Gastroesophageal sphincter (tissue), 4 donors: ENCODE measurements around the gene SSBP2. TPM values are rescaled to one million over a fixed set of nuclear protein-coding genes. Genes with fewer than 3 reads are reported as not detected.
"Not testable (repeated sequence)": the region's sequence is repeated elsewhere in the genome, so short reads cannot be mapped to it uniquely, and the experiment has no call there.

Source experiments
- ATAC-seq: fragments of 150-250 bp; one replicate; pipeline ENCODE4 v1.9.1; 2016; ENCODE audit warnings: mild to moderate bottlenecking, moderate library complexity
- H3K27ac ChIP-seq, 4 donors: fragments of 200-600 bp; sonication (generic) in 3 of 4; 1 replicate in 3 of 4; 2 replicates in 1 of 4; pipeline ENCODE4 v1.5.1; 2016 to 2019
- H3K27me3 ChIP-seq: fragments of 200-600 bp; sonication (generic); one replicate; pipeline ENCODE4 v1.5.1; 2019
- H3K36me3 ChIP-seq, 2 donors: fragments of 200-600 bp; sonication (generic); one replicate each; pipeline ENCODE4 v1.5.1; 2019; ENCODE audit warnings: control low read depth in 1 of 2
- H3K4me1 ChIP-seq, 3 donors: fragments of 200-600 bp; sonication (generic); 1 replicate in 2 of 3; 2 replicates in 1 of 3; pipeline ENCODE4 v1.5.1; 2016 to 2019; ENCODE audit warnings: control low read depth in 2 of 3
- H3K4me3 ChIP-seq, 2 donors: fragments of 200-600 bp; sonication (generic); one replicate each; pipeline ENCODE4 v1.5.1; 2019; ENCODE audit warnings: mild to moderate bottlenecking in 1 of 2, moderate library complexity in 1 of 2
- H3K9me3 ChIP-seq, 3 donors: fragments of 200-600 bp; sonication (generic); one replicate each; pipeline ENCODE4 v1.5.1; 2017 to 2019; ENCODE audit warnings: control low read depth in 2 of 3
- EP300 ChIP-seq: sonication (generic); formaldehyde crosslinking; IDR thresholded peaks from one replicate; pipeline ENCODE4 v1.6.1; 2017; ENCODE audit warnings: antibody characterized with exemption, mild to moderate bottlenecking
- POLR2A ChIP-seq, 2 donors: fragments of 450-650 bp; IDR thresholded peaks; one replicate each; pipeline ENCODE4 v1.6.1; 2017; ENCODE audit warnings: antibody characterized with exemption in 2 of 2, mild to moderate bottlenecking in 2 of 2, moderate library complexity in 1 of 2
- POLR2AphosphoS5 ChIP-seq: sonication (generic); formaldehyde crosslinking; IDR thresholded peaks from one replicate; pipeline ENCODE4 v1.6.1; 2017; ENCODE audit warnings: antibody characterized with exemption
- WGBS, 2 donors: methylation state at CpG; one replicate each; pipeline ENCODE4 v1.1.5; 2018; ENCODE audit warnings: low coverage in 1 of 2; 5-methylcytosine and 5-hydroxymethylcytosine counted together
- total RNA-seq, 4 donors: library from RNA; depleted of rRNA; stranded (reverse); fragments of >200 nt; gene quantifications; one replicate each; pipeline ENCODE4 v1.1.0, GENCODE V29; 2016
- TF ChIP-seq, protein P1 (sequence below), 4 experiments: fragments of 200-600 bp in 2 of 4; fragments of 450-650 bp in 2 of 4; sonication (generic) in 1 of 4; IDR thresholded peaks; one replicate each; pipeline ENCODE4 v1.5.1; 2017 to 2019; ENCODE audit warnings: antibody characterized with exemption in 4 of 4, mild to moderate bottlenecking in 2 of 4, moderate library complexity in 2 of 4

Gene SSBP2
- total RNA-seq, 4 donors from 2014 or later: 61.3 to 138 (median 79.5) TPM

DNA sequence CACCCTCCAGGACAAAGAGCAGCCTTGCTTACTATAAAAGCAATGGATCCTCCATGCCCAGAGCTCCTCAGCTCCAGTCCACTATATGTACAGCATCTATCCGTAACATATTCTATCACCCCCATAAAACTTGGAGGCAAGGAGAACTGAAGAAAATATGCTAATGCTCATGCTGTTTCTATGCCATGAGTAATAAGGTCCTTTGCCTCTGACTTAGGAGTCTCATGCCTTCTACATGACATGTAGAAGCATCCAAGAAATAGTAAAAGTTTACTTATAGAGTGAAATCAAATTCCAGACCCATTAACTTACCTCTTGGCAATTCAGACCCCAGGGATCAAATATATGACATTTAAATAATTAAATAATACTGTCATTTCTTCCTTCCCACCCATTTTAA lies 33.7 kb downstream of the SSBP2 start:
- WGBS, 2 donors: 89% methylated on average over 1 of the region's 1 CpG; no CpG with 5 or more reads in 1 of the 2 donors
- no peak overlapping the region for H3K27ac ChIP-seq
- ATAC-seq: no peak
- peaks cover 14 to 78% (median 17%) of the 10 kb centered on the region in 3 donors for H3K4me1 ChIP-seq
- TF ChIP-seq, protein P1, sequence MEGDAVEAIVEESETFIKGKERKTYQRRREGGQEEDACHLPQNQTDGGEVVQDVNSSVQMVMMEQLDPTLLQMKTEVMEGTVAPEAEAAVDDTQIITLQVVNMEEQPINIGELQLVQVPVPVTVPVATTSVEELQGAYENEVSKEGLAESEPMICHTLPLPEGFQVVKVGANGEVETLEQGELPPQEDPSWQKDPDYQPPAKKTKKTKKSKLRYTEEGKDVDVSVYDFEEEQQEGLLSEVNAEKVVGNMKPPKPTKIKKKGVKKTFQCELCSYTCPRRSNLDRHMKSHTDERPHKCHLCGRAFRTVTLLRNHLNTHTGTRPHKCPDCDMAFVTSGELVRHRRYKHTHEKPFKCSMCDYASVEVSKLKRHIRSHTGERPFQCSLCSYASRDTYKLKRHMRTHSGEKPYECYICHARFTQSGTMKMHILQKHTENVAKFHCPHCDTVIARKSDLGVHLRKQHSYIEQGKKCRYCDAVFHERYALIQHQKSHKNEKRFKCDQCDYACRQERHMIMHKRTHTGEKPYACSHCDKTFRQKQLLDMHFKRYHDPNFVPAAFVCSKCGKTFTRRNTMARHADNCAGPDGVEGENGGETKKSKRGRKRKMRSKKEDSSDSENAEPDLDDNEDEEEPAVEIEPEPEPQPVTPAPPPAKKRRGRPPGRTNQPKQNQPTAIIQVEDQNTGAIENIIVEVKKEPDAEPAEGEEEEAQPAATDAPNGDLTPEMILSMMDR (IDR thresholded peaks at IDR 0.05): no peak
- no peak for TF ChIP-seq EP300
- H3K27me3 ChIP-seq: no peaks in the 10 kb centered on the region
- no peaks in the 10 kb centered on the region for H3K9me3 ChIP-seq
- H3K36me3 ChIP-seq: no peaks in the 10 kb centered on the region
- H3K4me3 ChIP-seq: no peak overlapping the region

DNA sequence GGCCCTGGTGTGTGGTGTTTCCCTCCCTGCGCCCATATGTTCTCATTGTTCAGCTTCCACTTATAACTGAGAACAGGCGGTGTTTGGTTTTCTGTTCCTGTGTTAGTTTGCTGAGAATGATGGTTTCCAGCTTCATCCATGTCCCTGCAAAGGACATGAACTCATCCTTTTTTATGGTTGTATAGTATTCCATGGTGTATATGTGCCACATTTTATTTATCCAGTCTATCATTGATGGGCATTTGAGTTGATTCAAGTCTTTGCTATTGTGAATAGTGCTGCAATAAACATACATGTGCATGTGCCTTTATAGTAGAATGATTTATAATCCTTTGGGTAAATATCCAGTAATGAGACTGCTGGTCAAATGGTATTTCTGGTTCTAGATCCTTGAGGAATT lies 36.8 kb downstream of the SSBP2 start:
- H3K4me1 ChIP-seq: peaks cover 4 to 75% (median 13%) of the 10 kb centered on the region in 3 donors
- not testable (repeated sequence) for H3K27ac ChIP-seq, H3K9me3 ChIP-seq, ATAC-seq, H3K4me3 ChIP-seq, H3K36me3 ChIP-seq, H3K27me3 ChIP-seq
- WGBS, 2 donors: 92% methylated on average over 2 of the region's 2 CpGs; no CpG with 5 or more reads in 1 of the 2 donors

DNA sequence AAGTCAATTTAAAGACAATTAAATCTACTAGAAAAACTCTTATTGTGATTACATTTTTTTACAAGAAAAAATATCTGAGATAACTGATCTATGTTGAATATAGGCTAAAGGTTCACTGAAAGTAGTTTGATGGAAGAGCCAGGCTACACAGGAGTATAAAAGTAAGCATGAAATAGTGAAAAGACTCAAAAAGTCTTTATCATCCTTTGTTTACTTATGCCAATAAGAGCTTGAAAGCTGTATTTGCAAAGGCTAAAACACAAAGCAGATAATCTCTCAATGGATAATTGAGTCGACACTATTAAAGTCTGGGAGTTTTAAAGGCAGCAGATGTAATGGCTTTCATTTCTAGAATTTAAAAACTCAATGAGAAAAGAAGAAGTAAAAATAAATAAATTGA lies 42.0 kb downstream of the SSBP2 start:
- no peaks in the 10 kb centered on the region for H3K9me3 ChIP-seq
- no peaks in the 10 kb centered on the region for H3K27me3 ChIP-seq
- H3K36me3 ChIP-seq: no peaks in the 10 kb centered on the region
- 56 to 92% methylated on average over 1 of the region's 1 CpG for WGBS, 2 donors
- H3K27ac ChIP-seq: no peak overlapping the region
- peaks cover 0 to 50% (median 14%) of the 10 kb centered on the region in 3 donors for H3K4me1 ChIP-seq
- no peak overlapping the region for H3K4me3 ChIP-seq
- no peak for ATAC-seq
- TF ChIP-seq, protein P1 (IDR thresholded peaks at IDR 0.05): no peak
- TF ChIP-seq POLR2A (IDR thresholded peaks at IDR 0.05): no peak
- no peak for TF ChIP-seq EP300
- TF ChIP-seq POLR2AphosphoS5: no peak

DNA sequence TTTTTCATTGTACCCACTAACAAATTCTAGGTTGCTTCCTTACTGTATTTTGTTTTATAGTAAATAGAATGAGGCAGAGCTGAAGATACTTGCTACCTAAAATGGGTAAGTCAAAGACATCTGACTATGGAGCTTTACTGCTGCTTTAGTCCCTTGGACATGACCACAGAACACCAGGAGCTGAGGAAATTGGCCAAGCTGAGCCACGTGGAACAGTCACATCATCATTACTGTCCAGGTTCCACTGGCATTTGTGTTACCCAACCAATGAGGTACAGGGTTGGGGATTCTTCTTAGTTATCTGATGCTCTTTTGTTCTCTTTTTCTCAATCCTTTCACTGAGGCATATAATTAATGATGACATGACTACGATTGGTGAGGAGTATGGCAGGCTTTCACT lies 47.1 kb downstream of the SSBP2 start:
- H3K27me3 ChIP-seq: no peaks in the 10 kb centered on the region
- H3K4me3 ChIP-seq: no peak overlapping the region
- no peak for ATAC-seq
- peaks cover 0 to 11% (median 2%) of the 10 kb centered on the region in 3 donors for H3K4me1 ChIP-seq
- H3K27ac ChIP-seq: no peak overlapping the region
- peaks cover 0 to 11% (median 0%) of the 10 kb centered on the region in 3 donors for H3K9me3 ChIP-seq
- H3K36me3 ChIP-seq: no peaks in the 10 kb centered on the region
- 79 to 80% methylated on average over 2 of the region's 2 CpGs for WGBS, 2 donors
- TF ChIP-seq, protein P1 (IDR thresholded peaks at IDR 0.05): no peak
- TF ChIP-seq EP300: no peak
- no peak for TF ChIP-seq POLR2AphosphoS5
- TF ChIP-seq POLR2A (IDR thresholded peaks at IDR 0.05): no peak

DNA sequence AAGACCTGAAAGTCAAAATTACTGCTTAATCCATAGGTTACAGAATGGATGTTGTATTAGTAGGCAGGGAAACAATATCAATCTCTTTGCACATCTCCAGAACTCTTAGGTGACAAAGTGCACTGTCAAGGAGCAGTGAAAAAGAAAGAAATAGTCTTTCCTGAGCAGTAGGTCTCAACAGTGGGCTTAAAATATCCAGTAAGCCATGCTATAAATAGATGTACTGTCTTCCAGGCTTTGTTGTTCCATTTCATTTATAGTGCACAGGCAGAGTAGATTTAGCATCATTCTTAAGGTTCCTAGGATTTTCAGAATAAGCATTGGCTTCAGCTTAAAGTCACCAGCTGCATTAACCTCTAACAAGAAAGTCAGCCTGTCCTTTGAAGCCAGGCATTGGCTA lies 50.7 kb downstream of the SSBP2 start:
- TF ChIP-seq, protein P1 (IDR thresholded peaks at IDR 0.05): no peak
- H3K36me3 ChIP-seq: no peaks in the 10 kb centered on the region
- peaks cover 0 to 13% (median 0%) of the 10 kb centered on the region in 3 donors for H3K4me1 ChIP-seq
- H3K9me3 ChIP-seq: peaks cover 0 to 11% (median 0%) of the 10 kb centered on the region in 3 donors
- no peaks in the 10 kb centered on the region for H3K27me3 ChIP-seq
- no peak for ATAC-seq
- no peak overlapping the region for H3K27ac ChIP-seq
- no peak overlapping the region for H3K4me3 ChIP-seq

DNA sequence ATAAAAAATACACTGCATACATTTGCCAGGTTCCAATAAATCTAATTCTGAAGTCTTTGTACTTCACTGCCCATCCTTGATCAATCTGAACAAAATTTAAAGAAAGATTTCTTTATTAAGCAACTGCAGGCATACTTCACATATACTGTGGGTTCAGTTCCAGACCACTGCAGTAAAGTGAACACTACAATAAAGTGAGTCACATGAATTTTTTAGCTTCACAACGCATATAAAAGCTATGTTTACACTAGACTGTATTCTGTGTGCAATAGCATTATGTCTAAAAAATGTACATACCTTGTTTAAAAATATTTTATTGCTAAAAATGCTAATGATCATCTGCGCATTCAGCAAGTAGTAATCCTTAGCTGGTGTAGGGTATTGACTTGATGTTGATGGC lies 52.1 kb downstream of the SSBP2 start:
- WGBS, 2 donors: 83 to 96% methylated on average over 2 of the region's 2 CpGs
- peaks cover 0 to 11% (median 0%) of the 10 kb centered on the region in 3 donors for H3K9me3 ChIP-seq
- no peak overlapping the region for H3K27ac ChIP-seq
- no peak overlapping the region for H3K4me3 ChIP-seq
- no peak for ATAC-seq
- no peaks in the 10 kb centered on the region for H3K27me3 ChIP-seq
- H3K4me1 ChIP-seq: peaks cover 0 to 7% (median 0%) of the 10 kb centered on the region in 3 donors
- H3K36me3 ChIP-seq: no peaks in the 10 kb centered on the region
- TF ChIP-seq, protein P1 (IDR thresholded peaks at IDR 0.05): no peak
- TF ChIP-seq POLR2A (IDR thresholded peaks at IDR 0.05): no peak
